Mucosa of rectum (tissue), 2 donors: ENCODE data around the gene JAK3.
A peak's percentile ranks its signal among the peaks of the same experiment; 100 is the strongest.
"Not testable (repeated sequence)": the region's sequence is repeated elsewhere in the genome, so short reads cannot be mapped to it uniquely, and the experiment has no call there.

Experiments
- H3K27ac ChIP-seq, 2 donors: one replicate each; pipeline ENCODE4 v1.7.0; 2013; ENCODE audit warnings: inconsistent platforms in 2 of 2, low read depth in 2 of 2, low read length in 2 of 2
- H3K27me3 ChIP-seq, 2 donors: one replicate each; pipeline ENCODE4 v1.7.0; 2013; ENCODE audit warnings: low read length in 2 of 2; ENCODE audit not compliant: control insufficient read depth in 2 of 2, insufficient read depth in 2 of 2
- H3K36me3 ChIP-seq, 2 donors: one replicate each; pipeline ENCODE4 v1.7.0; 2013; ENCODE audit warnings: low read length in 2 of 2; ENCODE audit not compliant: control insufficient read depth in 2 of 2, insufficient read depth in 2 of 2
- H3K4me1 ChIP-seq, 2 donors: one replicate each; pipeline ENCODE4 v1.7.0; 2013; ENCODE audit warnings: low read length in 2 of 2, mild to moderate bottlenecking in 1 of 2; ENCODE audit not compliant: control insufficient read depth in 2 of 2, insufficient read depth in 2 of 2
- H3K4me3 ChIP-seq, 2 donors: one replicate each; pipeline ENCODE4 v1.7.0; 2013; ENCODE audit warnings: low read length in 2 of 2
- H3K9ac ChIP-seq, 2 donors: one replicate each; pipeline ENCODE4 v1.7.0; 2013; ENCODE audit warnings: low read length in 2 of 2, low read depth in 1 of 2, mild to moderate bottlenecking in 1 of 2
- H3K9me3 ChIP-seq, 2 donors: one replicate each; pipeline ENCODE4 v1.7.0; 2013; ENCODE audit warnings: low read length in 2 of 2; ENCODE audit not compliant: control insufficient read depth in 2 of 2
- donor health status: healthy.
- donor health status: Normal muscosa, but diverticular disease.

The JAK3 gene

DNA sequence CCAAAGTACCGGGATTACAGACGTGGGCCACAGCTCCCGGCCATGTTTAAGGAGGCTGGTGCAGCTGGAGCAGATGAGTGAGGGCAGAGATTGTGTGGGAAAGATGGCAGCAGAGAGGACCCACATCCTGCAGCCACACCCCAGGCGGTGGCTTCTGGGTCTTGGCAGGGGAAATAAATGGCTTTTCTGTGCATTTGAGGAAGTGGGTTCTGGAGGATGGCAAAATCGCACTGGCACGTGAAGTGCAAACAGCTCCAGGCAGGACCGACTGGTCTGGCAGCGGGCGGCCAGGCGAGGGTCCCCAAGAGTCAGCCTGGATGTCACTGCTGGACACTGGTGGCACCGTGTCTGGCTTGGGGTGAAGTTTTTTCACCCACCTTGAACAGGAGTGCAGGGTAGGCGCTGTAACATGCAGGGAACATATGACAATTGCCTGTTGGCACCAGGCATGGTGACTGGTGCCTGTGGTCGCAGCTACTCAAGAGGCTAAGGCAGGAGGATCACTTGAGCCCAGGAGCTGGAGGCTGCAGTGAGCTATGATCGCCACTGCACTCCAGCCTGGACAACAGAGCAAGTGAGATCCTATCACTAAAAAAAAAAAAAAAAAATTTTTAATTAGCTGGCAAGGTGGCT, 44.4 kb downstream of the JAK3 start:
- Histone ChIP-seq H3K27me3 (peaks cover 0 to 4% of the 10 kb centered on the region in 2 donors), H3K36me3 (peaks cover 11% of the 10 kb centered on the region in 2 donors), H3K4me1 (peaks cover 4 to 9% of the 10 kb centered on the region in 2 donors), H3K4me3 (no peak overlapping the region), H3K9ac (no peak overlapping the region), H3K27ac (no peak overlapping the region), H3K9me3 (no peaks in the 10 kb centered on the region)

DNA sequence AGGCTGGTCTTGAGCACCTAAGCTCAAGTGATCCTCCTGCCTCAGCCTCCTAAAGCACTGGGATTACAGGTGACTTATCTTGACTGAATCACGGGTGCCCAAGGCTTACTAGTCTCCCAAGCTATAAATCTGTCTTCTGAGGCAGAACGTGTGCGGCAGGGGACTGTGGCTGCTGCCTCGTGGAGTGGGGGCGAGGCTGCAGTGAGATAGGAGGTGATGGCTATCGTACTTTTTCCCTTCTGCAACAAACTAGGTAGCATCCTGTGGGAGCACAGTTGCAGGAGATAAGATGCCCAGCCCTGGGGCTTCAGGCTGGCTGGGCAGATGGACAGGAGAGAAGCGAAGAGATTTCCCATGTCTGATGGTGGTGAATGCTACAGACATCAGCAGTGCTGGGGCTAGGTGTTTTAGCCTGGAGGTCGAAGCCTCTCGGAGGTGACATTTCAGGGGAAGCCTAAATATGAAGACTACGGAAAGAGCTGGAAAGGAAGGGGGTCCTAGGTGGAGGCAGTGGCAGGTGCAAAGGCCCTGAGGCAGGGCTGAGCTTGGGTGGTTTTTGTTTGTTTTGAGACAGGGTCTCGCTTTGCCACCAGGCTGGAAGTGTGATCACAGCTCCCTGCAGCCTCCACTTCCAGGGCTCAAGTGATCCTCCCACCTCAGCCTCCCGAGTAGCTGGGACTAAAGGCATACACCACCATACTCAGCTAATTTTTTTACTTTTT, 45.5 kb downstream of the JAK3 start:
- Histone ChIP-seq H3K9ac (no peak overlapping the region), H3K9me3 (no peaks in the 10 kb centered on the region), H3K27me3 (peaks cover 0 to 1% of the 10 kb centered on the region in 2 donors)

GRCh38 chr19:17798599-17798998, 49.2 kb downstream of the JAK3 start:
- H3K36me3 ChIP-seq, H3K9me3 ChIP-seq, H3K27me3 ChIP-seq: not testable (repeated sequence)
- H3K4me3 ChIP-seq, result peak overlapping the region in 1 of 2 donors; percentile 64
- peak overlapping the region in 1 of 2 donors; percentile 91 for H3K9ac ChIP-seq
- peak overlapping the region; percentile 99 to 100 for H3K27ac ChIP-seq
- peaks cover 28 to 37% of the 10 kb centered on the region in 2 donors for H3K4me1 ChIP-seq

More for the DNA sequence above, 45.5 kb downstream of the JAK3 start:
- peaks cover 5 to 6% of the 10 kb centered on the region in 2 donors for H3K36me3 ChIP-seq
- H3K4me3 ChIP-seq, result no peak overlapping the region
- H3K4me1 ChIP-seq, result peaks cover 10 to 17% of the 10 kb centered on the region in 2 donors
- H3K27ac ChIP-seq, result no peak overlapping the region

DNA sequence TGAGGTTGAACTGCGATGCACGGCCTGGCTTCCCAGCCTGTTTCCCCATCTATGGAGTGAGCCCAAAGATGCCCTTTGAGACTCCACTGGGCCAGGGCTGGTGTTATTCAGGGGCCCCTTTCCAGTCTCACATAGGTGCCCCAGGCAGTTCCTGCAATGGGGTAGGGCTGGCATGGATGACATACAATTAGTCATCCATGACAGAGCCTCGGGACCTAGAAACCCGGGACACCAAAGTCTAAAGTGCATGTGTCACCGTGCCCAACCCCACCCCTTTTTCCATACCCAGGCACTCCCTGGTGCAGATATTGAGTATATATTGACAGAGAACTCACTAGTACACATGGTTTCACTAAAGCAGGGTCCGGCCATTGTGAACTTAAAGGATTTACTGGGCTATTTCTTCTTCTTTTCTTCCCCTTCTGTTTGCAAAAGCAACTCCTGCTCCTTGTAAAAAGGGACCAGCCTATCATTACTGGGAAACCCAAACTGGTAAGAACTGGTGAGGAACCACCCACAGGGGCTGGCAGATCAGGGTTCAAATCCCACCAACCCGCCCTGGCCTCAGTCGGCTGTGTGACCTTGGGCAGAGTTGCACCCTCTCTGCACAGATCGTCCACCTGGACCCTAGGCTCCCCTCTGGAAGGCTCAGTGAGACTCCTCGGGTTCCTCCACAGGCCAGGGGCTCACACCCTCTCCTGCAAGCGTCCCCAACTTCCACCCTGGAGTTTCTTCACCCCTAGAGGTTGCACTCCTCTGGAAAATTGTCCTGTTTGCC, 50.2 kb downstream of the JAK3 start:
- Histone ChIP-seq H3K36me3 (peaks cover 0 to 5% of the 10 kb centered on the region in 2 donors), H3K27ac (peak overlapping the region; percentile 99 to 100), H3K4me3 (peak overlapping the region; percentile 61 to 65), H3K27me3 (peaks cover 5 to 6% of the 10 kb centered on the region in 2 donors), H3K9ac (peak overlapping the region; percentile 91 to 94), H3K4me1 (peaks cover 28 to 41% of the 10 kb centered on the region in 2 donors), H3K9me3 (no peaks in the 10 kb centered on the region)

- Histone ChIP-seq H3K4me1 (peaks cover 28 to 41% of the 10 kb centered on the region in 2 donors), H3K27me3 (peaks cover 5 to 6% of the 10 kb centered on the region in 2 donors), H3K27ac (peak overlapping the region; percentile 99 to 100), H3K4me3 (peak overlapping the region; percentile 55 to 65), H3K9me3 (no peaks in the 10 kb centered on the region), H3K9ac (peak overlapping the region; percentile 91 to 94), H3K36me3 (peaks cover 0 to 2% of the 10 kb centered on the region in 2 donors)
Observed at GRCh38 chr19:17796838-17797423, 50.9 kb downstream of the JAK3 start.

- H3K27ac ChIP-seq, result peak overlapping the region; percentile 99 to 100
- H3K9ac ChIP-seq, result peak overlapping the region; percentile 91 to 94
- H3K36me3 ChIP-seq, result peaks cover 0 to 2% of the 10 kb centered on the region in 2 donors
- H3K27me3 ChIP-seq, result peaks cover 5 to 6% of the 10 kb centered on the region in 2 donors
- peaks cover 34 to 48% of the 10 kb centered on the region in 2 donors for H3K4me1 ChIP-seq
- H3K4me3 ChIP-seq, result peak overlapping the region; percentile 87 to 91
- no peaks in the 10 kb centered on the region for H3K9me3 ChIP-seq
Observed at GRCh38 chr19:17796013-17796837, 51.6 kb downstream of the JAK3 start.

- Histone ChIP-seq H3K27me3 (peaks cover 5 to 6% of the 10 kb centered on the region in 2 donors), H3K9ac (peak overlapping the region; percentile 91 to 94), H3K36me3 (peaks cover 0 to 2% of the 10 kb centered on the region in 2 donors), H3K4me3 (peak overlapping the region; percentile 87 to 91), H3K9me3 (no peaks in the 10 kb centered on the region), H3K27ac (peak overlapping the region; percentile 99 to 100), H3K4me1 (peaks cover 35 to 49% of the 10 kb centered on the region in 2 donors)
Observed at GRCh38 chr19:17795495-17795856, 52.3 kb downstream of the JAK3 start.

GRCh38 chr19:17794731-17795494, 52.9 kb downstream of the JAK3 start, which contains the start of gene B3GNT3:
TSS of gene B3GNT3 (plus strand) at chr19:17795138. CDS start at chr19:17807808, 12,670 bp downstream.
- peak within 1 kb of the TSS; percentile 99 to 100 for H3K27ac ChIP-seq
- H3K36me3 ChIP-seq, result peaks cover 0 to 2% of the 10 kb centered on the region in 2 donors
- H3K4me3 ChIP-seq, result peak within 1 kb of the TSS; percentile 87 to 91
- H3K9me3 ChIP-seq, result no peaks in the 10 kb centered on the region
- H3K9ac ChIP-seq, result peak within 1 kb of the TSS; percentile 91 to 94
- peaks cover 36 to 50% of the 10 kb centered on the region in 2 donors for H3K4me1 ChIP-seq
- H3K27me3 ChIP-seq, result peaks cover 5 to 6% of the 10 kb centered on the region in 2 donors
